ENCODE measurements around the gene NAV2.

DNA sequence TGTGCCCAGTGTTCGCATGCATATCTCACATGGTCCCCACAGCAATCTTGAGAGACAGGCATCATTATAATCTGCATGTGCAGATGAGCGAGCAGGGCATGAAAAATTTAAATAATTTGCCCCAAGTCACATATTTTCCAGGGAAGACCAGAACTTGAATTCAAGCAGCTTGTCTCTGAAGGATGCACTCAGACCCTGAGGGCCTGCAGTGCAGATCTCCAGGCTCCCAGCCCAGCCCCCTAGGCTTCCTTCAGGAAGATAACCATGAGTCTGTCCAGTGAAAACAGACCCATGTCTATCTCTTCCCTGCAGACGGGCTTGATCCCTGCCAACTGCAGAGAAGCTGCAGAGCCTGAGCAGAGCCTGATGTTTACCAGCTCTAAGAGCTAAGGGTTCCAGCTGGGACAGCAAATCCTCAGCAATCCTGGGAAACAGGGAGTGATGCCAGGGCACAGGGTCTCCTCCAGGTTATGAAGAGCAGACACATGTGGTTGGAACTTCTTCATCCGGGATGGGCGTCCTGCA lies 55.1 kb downstream of the NAV2 start:
- no peak for TF ChIP-seq CTCF (IDR thresholded peaks at IDR 0.05)
- no peak for TF ChIP-seq EZH2 (IDR thresholded peaks at IDR 0.05)

Measured in neural progenitor cell (in vitro differentiated cells).